NCI-H2227 (cell line): Measurements from ENCODE around the gene NOXO1.

Experiments used
- DNase-seq: peaks from one replicate; lab custom pipeline; 2025; ENCODE audit not compliant: unreplicated experiment; lab: John Stamatoyannopoulos, UW

The NOXO1 gene, protein sequence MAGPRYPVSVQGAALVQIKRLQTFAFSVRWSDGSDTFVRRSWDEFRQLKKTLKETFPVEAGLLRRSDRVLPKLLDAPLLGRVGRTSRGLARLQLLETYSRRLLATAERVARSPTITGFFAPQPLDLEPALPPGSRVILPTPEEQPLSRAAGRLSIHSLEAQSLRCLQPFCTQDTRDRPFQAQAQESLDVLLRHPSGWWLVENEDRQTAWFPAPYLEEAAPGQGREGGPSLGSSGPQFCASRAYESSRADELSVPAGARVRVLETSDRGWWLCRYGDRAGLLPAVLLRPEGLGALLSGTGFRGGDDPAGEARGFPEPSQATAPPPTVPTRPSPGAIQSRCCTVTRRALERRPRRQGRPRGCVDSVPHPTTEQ

DNA sequence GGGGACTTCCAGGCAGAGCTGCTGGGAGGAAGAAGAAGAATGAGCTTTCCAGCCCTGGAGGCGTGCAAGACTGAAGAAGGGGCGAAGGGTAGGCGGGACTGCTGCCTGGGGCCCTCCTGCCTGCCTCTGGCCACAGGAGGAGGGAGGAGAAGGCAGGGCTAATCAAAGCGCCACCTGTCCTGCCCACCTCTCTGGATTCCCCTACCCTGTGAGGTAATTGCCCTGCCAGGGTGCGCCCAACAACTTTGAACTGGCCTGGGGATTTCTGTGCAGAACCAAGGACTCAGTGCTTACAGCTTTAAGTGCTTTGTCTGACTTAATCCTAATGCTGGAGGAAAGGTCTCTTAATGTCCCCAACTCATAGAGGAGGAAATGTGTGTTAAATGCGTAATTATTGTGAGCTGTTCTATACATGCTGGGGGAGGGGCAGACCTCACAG lies at the start of gene NOXO1:
Gene NOXO1, minus strand, starts transcription at position 72 of the 439 bp plus-strand sequence. CDS start 290 bp downstream, outside the sequence.
- peak; percentile 48 for DNase-seq

DNA sequence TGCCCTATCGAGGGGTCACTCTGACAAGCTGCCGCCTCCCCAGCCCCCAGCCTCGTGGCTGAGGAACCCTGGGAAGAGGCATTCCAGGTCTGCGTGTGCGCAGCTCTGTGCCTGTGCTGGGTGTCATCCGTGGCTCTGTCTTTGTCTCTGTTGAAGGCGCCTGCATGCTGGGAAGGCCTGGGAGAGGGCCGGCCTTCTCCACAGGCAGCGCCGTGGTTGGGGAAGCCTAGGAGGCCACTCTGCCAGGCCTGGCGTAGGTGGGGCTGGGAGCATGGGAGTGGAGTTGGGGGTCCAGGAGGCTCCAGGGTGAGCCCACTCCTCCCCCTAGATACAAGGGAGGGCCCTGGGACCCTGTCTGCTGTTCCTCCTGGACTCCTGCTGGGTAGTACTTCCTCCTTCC lies 48.8 kb upstream of the NOXO1 start:
- no peak for DNase-seq

DNA sequence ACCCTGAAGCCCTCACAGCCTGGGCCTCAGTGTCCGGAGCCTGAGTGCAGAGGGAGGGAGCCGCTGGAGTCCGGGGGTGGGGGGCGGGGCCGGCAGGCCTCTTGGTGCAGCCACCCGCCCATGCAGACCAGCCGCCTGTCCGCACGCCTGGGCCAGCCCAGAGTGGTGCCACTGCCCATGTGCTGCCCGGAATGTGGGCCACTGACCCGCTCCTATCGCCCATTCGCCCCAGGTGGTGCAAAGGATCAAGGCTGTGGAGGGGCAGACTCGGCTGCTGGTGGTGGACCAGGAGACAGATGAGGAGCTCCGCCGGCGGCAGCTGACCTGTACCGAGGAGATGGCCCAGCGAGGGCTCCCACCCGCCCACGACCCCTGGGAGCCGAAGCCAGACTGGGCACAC lies 48.1 kb upstream of the NOXO1 start:
- DNase-seq, result no peak

DNA sequence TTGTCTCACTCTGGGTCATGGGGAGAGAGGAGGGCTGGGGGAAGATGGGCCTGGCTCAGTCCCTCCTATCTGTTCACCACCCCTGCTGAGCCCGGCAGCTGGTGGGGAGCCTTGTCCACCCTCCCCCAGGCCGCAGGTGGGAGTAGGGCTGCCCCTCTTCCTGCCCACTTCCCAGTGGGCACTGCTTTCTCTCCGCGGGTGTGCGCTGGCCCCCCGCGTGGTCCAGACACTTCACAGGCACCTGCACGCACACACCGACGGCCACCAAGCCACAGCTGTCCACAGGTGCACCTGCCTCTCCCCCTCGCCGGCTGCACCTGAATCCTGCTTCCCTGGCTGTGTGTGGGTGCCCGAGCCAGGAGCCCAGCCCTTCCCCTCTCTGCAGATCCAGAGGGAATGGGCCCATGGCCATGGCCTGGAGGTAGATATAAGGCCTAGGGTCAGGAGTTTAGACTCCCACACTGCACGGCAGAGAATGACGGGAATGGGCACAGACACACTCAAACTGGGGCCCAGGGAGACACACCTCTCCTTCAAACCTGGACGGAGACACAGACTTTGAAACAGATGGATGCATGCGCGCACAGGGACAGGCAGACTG lies 47.5 kb upstream of the NOXO1 start:
- no peak for DNase-seq

GRCh38 chr16:2028146-2028545 lies 46.9 kb upstream of the NOXO1 start:
- no peak for DNase-seq

DNA sequence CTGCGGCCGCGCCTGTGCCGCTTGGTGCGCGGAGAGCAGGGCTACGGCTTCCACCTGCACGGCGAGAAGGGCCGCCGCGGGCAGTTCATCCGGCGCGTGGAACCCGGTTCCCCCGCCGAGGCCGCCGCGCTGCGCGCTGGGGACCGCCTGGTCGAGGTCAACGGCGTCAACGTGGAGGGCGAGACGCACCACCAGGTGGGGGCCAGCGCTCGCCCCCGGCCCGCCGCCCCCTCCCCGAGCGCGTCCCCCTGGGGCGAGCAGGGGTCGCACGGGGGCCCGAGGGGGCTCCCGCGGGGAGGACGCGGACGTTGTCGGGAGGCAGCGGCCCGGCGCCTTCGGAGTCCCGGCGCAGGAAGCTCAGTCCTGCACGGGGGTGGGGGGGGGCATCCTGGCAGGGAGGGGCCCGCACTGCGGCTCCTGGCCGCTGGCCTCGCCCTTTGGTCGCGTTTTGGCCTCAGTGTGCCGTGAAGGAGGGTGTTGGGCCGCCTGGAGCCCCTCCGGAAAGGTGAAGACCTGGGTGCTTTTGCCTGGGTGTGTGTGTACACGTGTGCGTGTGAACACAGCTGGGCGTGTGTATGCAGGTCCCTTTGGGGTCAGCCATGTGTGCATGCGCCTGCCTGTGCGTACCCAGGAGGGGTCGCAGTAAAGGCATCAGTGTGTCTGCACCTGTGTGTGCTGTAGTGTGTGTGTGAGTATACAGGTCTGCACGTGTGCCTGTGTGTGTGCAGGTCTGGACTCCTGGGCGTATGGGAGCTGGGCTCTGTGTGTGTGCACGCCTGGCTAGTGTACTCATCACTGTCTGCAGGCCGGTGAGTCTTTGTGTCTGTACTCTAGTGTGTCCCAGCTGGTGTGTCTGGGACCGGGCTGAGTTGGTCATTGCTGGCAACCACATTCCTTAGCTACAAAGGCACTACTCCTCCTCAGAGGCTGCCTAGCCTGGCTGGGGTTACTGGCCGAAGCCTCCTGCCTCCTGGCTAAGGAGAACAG lies 46.0 kb upstream of the NOXO1 start:
- peak; percentile 62 for DNase-seq

DNA sequence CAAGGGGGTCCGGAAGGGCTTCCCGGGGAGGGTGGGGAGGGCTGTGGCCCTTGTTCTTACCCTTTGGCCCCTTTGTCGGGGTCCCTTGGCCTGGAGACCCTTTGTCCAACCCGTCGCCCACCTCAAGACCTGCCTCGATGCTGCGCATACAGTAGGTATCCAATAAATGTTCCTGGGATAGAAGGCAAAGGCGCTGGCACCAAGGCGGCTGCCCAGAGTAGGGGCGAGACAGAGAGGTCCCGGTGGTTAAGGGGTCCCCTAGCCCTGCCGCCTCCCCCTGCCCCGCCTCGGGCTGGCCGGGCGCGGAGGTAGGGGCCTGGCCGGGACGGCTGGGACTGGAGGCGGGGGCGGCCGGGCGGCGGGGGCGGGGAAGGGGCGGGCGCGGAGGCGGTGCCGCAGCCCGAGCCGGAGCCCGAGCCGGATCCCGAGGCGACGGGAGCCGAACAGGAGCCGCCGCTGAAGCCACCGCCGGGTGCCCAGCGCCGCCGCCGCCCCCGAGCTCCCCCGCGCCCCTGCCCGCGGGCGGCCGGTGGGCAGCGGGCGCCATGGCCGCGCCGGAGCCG lies 45.3 kb upstream of the NOXO1 start, which contains the start of gene NHERF2:
Gene NHERF2, plus strand, starts transcription at position 442 of the 563 bp plus-strand sequence. Its CDS starts 104 bp downstream, at position 546.
- DNase-seq, result peak; percentile 62

DNA sequence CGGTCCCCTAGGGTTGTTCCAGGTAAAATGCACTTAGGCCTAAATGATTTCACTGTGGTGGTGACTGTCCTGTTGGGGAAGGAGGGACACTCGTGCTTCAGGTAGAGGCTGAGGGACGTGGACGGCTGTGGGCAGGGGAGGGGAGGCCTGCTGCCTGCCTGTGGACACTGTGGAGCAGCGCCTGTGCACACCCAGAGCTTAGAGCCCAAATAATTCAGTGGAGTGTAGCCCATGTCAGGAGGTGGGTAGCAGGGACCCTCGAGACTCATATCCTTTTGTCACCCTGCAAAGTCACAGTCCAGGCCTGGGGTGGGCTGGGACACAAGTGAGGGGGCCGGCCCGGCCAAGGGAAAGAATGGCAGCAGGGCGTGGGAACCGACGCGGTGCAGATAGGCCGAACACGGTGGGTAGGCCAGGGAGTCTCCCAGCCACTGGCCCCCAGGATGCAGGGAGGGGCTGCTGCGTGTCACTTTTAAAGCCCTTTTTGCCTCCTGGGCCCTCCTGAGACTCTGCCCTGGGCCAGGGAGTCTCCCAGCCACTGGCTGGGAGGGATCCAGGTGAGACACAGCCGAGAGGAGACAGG lies 44.7 kb upstream of the NOXO1 start:
- no peak for DNase-seq

GRCh38 chr16:2025251-2025650 lies 44.0 kb upstream of the NOXO1 start:
- DNase-seq, result no peak

DNA sequence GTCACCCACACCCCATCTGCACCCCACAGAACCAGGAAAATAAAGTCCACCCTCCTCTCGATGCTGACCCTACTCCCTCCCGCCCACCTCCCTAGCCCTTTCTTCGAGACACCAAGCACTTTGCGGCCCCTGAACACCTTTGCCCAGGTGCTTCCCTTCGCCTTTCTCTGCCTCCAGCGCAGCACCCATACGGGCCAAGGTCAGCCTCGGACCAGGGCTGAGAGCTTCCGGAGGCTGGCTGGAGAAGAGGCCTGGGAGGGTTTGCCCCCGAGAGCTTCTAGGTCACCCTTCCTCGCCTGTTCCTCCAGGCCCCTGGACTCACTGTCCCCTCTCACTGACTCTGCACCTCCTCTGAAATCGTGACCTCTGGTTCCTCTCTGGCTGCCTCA lies 42.8 kb upstream of the NOXO1 start:
- no peak for DNase-seq

GRCh38 chr16:2023092-2024031 lies 42.1 kb upstream of the NOXO1 start:
- peak; percentile 95 for DNase-seq

- DNase-seq, result peak; percentile 65
Measured at GRCh38 chr16:2022723-2023091, 41.4 kb upstream of the NOXO1 start.

DNA sequence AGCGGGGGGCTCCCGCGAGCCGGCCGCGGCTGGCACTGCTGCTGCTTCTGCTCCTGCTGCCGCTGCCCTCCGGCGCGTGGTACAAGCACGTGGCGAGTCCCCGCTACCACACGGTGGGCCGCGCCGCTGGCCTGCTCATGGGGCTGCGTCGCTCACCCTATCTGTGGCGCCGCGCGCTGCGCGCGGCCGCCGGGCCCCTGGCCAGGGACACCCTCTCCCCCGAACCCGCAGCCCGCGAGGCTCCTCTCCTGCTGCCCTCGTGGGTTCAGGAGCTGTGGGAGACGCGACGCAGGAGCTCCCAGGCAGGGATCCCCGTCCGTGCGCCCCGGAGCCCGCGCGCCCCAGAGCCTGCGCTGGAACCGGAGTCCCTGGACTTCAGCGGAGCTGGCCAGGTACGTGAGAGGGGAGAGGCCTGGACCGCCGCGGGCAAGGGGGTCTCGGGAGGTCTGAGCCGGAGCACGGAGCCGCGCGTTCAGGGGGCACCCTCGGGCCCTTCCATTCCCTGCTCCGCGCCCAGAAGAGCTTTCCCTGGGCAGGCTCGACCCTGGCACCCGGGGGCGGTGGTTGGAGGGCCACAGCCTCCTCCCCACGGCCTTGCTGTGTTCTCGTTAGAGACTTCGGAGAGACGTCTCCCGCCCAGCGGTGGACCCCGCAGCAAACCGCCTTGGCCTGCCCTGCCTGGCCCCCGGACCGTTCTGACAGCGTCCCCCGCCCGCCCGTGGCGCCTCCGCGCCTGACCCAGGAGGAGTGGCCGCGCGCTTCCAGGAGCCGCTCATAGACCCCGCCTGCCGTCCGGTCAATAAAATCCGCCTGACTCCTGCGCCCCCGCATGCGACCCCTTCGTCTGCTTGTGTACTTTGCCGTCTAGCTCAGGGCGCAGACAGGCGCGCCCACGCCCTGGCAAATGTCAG lies 38.9 kb upstream of the NOXO1 start:
- no peak for DNase-seq

GRCh38 chr16:2019518-2019920 lies 38.2 kb upstream of the NOXO1 start, which contains the start of gene NPW:
Gene NPW, plus strand, starts transcription at chr16:2019785.
- DNase-seq, result peak; percentile 28

GRCh38 chr16:2016407-2016922 lies 35.2 kb upstream of the NOXO1 start:
- peak; percentile 20 for DNase-seq

DNA sequence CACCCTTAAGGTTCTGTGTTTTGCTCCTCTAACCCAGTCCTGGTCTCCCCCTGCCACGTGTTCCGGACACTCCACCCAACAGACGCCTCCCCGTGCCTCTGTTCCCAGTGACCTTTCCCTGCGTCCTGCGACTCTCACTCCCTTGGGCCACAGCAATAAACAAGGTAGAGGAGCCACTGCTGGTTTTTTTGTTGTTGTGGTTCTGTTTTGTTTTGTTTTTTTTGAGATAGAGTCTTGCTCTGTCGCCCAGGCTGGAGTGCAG lies 34.6 kb upstream of the NOXO1 start:
- no peak for DNase-seq

DNA sequence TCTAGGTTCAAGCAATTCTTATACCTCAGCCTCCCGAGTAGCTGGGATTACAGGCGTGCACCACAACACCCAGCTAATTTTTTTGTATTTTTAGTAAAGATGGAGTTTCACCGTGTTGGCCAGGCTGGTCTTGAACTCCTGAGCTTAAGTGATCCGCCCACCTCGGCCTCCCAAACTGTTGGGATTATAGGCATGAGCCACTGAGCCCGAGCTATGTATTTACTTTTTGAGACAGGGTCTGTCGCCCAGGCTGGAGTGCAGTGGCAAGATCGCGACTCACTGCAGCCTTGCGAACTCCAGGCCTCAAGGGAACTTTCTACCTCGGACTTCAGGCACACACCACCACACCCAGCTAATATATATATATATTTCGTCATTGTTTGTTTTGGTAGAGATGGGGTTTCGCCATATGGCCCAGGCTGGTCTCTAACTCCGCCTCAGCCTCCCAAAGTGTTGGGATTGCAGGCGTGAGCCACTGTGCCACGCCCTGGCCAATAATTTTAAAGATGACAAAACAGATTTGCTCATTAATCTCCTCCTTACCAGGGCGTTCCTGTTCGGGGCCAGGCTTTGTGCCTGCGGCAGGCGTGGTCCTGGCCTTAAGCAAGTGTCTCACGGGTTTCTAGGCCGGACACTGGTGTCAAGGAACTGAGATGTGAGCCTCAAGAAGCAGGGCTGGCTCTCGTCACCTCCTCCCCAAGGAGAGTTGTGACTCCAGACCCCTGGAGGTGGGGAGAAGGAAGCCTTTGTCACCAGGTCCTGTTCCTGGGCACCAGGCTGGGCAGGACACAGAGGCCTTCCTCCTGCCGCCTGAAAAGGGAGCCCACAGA lies 34.1 kb upstream of the NOXO1 start:
- no peak for DNase-seq

- DNase-seq, result no peak
Measured at GRCh38 chr16:2013527-2013926, 32.3 kb upstream of the NOXO1 start.
